NCI-H510A (cell line): ENCODE data around the gene VPREB3.

Experiments
- DNase-seq: peaks from one replicate; lab custom pipeline; 2025; lab: John Stamatoyannopoulos, UW

The VPREB3 gene

DNA sequence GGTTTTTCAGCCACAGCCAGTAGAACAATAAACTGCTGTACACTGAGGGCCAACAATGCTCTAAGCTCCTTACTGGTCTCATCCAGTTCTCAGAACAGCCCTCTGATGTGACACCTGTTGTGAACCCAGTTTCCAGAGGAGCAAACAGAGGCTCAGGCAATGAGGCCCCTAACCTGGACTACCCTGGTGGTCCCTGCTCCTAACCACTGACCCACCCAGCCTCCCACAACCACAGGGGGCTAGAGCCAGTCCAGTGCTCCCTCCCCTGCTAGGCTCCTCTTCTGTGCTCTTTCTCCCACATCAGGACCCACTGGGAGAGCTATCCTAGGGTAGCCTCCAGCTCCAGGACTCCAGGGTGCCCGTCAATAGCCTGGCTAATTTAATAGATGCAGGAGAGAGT lies 28.5 kb upstream of the VPREB3 start:
- DNase-seq = no peak

DNA sequence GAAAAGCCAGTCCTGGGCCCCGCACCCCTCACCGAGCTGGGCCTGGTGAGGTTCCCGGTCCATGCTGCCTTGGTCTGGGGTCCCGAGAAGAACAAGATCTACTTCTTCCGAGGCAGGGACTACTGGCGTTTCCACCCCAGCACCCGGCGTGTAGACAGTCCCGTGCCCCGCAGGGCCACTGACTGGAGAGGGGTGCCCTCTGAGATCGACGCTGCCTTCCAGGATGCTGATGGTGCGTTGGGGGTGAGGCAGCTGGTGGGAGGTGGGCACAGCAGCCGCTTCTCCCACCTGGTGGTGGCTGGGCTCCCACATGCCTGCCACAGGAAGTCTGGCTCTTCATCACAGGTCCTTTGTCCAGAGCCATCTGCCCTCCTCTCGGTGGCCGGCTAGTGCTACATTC lies 28.0 kb upstream of the VPREB3 start:
- DNase-seq = no peak

DNA sequence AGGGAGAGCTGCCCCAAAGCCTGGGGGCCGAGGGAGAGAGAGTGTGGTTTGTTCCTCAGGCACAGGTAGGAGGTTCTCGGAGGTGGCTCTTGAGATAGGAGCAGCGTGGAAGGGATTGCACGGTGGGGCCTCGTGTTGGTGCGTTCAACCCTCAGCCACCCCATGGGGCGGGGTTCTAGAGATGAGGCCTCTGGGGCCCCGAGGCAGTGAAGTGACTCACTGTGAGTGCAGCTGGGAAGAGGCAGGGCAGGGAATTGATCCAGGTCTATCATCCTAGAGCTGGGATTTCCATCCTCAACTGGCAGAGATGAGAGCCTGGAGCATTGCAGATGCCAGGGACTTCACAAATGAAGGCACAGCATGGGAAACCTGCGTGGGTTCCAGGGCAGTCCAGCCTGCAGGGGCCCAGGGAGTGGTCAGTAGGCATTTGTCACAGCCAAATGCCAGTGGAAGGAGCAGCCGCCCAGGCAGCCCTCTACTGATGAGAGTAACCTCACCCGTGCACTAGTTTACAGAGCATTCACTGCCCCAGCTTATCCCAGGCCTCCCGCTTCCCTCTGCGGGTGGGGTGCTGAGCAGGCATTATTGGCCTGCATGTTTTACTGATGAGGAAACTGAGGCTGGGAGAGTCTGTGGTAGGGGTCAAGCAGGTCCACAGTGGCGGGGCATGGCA lies 27.4 kb upstream of the VPREB3 start:
- DNase-seq = no peak

DNA sequence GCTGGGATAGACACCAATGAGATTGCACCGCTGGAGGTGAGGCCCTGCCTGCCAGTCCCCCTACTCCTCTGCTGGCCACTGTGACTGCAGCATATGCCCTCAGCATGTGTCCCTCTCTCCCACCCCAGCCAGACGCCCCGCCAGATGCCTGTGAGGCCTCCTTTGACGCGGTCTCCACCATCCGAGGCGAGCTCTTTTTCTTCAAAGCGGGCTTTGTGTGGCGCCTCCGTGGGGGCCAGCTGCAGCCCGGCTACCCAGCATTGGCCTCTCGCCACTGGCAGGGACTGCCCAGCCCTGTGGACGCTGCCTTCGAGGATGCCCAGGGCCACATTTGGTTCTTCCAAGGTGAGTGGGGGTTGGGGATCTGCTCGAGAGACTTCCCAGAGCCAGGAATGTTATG lies 26.8 kb upstream of the VPREB3 start:
- DNase-seq = no peak

DNA sequence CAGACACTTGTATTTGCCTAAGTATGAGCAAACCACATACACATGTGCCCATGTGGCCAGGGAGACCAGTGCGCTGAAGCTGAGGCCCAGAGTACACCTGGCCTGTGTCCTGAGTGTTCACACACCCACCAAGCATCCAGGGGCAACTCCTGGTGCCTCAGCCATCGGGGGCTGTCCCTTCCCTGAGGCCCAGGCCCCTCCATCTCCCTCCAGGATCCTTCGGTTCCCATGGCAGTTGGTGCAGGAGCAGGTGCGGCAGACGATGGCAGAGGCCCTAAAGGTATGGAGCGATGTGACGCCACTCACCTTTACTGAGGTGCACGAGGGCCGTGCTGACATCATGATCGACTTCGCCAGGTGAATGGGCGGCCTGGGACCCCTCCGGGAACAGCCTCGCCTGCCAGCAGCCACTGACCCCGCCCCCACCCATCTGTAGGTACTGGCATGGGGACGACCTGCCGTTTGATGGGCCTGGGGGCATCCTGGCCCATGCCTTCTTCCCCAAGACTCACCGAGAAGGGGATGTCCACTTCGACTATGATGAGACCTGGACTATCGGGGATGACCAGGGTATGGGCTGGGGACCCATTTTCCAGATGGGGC lies 26.0 kb upstream of the VPREB3 start:
- DNase-seq = no peak

DNA sequence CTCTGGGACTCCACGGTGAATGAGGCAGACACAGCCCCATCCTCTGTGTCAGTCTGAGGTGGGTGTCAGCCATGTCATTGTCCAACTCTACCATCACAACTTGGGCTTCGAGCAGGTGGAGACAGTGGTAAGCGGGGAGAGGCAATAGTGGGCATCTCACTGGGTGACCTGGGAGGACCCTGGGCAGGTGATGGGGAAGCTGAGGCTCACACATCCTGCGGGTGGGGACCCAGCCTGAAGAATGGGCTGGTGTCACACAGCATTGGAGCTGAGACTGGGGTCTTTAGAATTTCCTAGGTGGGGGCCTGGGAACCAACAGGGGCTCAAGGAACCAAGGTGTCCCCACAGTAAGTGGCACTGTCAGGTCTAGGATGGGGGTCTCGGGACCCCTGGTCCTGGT lies 25.5 kb upstream of the VPREB3 start:
- no peak for DNase-seq

DNA sequence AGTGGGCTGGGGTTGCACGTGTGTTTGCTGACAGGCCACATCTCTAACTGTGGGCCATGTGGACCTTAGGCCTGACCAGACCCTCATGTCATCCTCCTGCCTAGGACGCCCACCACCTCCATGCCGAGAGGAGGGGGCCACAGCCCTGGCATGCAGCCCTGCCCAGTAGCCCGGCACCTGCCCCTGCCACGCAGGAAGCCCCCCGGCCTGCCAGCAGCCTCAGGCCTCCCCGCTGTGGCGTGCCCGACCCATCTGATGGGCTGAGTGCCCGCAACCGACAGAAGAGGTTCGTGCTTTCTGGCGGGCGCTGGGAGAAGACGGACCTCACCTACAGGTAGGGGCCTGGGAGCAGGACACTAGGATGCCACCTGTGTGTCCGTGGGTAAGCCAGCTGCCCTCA lies 24.9 kb upstream of the VPREB3 start:
- no peak for DNase-seq

DNA sequence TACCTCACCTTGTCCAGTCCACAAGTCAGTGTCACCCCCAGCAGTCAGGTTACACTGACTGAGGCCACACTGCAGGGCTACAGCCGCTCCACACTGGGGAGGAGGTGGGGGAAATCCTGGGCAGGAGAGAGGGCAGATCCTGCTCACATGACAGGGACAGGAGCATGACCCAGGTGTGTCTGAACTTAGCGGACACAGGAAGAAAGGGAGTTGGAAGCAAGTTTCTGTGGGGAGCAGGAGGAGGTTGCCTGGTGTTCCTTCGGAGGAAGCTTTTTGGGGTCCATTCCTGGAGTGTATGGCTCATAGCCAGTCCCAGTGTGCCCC lies 24.3 kb upstream of the VPREB3 start:
- no peak for DNase-seq

DNA sequence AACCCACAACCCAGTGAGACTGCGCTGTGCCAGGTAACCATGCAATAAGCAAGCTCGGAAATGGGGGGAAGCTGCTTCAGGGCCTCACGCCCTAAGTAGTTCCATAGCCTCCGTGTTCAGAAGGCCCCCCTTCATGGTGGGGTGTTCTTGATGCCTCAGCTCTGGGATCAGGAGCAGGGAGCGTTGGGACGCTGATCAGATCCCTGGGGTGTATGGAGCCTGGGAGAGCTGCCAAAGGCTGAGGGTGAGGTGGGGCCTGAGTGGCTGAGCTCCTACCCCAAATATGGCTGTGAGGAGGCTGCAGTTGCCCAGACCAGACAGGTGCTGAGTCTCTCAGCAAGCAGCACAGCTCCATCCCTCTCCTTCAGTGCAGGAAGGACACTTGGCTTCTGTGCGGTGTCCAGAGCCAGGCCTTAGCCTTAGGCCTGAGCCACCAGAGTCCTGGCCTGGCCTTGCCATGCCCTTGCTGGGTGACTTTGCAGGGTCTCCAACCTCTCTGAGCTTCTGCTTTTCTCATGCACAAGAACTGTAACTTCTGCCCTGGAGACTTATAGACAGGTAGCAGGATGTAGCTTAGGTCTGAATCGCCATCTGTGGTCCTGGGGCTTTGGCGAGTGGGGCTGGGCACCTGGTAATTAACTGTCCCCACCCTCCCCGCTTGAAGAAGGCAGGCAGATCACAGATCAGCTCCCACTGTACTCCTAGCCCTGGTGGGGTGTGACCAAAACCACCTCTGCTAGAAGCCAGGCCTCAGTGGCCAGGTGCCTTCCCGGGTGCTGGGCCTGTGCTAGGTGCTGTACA lies 23.8 kb upstream of the VPREB3 start:
- no peak for DNase-seq

DNA sequence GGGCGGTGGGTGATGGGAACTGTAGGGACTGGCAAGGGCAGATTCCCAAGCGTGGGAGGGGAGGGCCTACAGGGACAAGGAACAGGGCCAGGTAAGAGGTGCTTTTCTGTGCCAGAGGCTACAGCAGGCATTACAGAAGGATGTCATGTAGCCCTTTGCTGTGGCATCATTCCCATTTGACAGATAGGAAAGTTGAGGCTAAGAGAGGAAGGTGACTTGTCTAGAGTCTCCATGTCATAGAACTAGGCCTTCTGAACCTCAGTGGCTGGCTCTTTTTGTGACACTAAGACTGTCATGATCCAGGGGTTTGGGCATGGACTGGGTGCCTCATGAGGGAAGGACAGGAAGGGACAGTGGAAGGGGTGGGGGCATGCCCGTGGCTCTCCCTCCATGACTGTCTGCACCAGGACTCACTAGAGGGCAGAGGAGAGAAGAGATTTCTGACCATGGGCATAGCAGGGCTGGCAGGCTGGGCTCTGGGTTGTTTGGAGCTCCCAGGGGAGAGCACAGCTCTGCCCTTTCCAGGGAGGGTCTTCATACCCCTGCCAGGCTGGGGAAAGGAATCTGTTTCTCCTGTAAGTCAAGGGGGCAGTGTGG lies 21.7 kb upstream of the VPREB3 start:
- no peak for DNase-seq

DNA sequence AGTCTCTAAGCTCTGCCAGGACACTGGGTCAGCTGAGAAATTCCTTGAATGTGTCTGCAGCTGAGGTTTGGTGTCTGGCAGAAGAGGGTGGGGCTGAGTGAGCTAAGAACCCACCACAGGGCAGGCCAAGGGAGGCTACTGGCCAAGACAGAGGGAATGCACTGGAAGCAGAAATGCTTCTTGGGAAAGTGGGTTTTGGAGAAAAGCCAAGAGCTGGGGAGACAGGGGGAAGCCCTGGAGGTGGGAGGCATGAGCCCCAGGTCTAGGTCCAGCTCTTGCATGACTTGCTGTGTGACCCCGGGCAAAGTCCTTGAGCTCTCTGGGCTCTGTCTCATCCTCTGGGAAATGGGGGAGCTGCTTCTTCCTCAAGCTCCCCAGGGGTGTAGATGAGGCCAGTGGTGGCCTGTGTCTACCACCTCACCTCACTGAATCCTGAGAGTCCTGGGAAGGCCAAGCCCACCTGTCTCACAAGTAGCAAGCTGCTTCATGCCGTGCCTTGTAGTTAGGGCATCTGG lies 20.8 kb upstream of the VPREB3 start:
- no peak for DNase-seq

DNA sequence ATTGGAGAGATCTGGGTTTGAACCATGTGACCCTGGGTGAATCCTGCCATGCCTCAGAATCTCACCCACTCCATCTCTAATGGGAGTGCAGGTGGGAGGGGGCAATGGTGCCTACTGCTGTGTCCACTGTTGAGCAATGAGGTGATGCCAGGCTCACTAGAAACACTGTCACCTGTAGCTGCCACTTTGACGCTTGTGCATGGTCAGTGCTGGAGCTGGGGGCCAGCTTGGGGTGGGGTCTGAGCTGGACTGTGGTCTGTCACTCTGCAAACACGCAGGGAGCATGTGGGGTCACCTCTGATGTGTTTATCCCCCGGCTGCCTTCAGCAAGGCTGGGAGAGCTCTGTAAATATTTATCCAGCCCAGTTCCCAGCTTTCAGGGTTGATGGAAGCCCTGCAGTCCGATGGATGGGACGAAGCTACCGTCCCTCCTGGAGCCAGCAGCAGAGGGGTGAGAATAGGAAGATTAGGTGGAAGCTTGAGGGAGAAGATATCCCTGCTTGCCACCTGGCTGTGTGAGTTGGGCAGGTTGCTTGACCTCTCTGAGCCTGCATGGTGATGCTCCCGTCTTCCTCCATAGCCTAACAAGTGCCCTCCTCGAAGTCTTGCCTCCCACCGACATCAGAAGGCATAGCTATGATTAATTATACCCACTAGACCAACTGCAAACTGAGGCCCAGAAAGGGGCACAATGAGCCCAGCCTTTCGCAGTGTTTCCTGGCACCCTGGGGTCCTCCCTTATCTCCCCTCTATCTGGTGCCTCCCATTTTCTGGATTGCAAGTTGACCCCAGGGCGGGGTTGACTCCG lies 20.1 kb upstream of the VPREB3 start:
- no peak for DNase-seq

DNA sequence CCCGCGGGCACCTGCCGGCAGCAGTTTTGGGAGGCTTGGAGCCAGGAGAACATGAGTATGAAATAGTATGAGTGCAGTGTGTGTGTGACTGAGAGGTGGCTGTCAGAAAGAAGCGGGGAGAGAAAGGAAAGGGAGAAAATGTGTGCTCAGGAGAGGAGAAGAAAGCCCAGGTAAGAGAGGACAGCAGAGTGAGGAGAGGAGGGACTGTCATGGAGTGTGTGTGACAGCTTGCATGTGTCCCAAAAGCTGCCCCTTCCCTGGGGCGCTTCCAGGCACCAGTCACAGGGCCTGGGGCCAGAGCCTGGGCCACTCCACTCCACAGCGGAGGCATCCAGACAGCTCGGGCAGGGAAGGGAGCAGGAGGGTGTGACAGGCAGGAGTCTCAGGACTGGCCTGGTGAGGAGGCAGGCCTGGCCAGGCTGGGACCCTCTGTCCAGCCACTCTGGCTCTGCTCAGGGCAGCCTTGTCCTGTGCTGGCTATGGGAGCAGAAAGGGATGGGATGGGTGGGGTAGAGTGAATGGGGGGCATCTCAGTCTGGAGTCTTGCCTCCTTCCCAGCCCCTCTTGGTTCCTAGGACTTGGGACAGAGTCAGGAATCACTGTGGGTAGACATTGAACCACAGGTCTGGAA lies 19.4 kb upstream of the VPREB3 start:
- no peak for DNase-seq

DNA sequence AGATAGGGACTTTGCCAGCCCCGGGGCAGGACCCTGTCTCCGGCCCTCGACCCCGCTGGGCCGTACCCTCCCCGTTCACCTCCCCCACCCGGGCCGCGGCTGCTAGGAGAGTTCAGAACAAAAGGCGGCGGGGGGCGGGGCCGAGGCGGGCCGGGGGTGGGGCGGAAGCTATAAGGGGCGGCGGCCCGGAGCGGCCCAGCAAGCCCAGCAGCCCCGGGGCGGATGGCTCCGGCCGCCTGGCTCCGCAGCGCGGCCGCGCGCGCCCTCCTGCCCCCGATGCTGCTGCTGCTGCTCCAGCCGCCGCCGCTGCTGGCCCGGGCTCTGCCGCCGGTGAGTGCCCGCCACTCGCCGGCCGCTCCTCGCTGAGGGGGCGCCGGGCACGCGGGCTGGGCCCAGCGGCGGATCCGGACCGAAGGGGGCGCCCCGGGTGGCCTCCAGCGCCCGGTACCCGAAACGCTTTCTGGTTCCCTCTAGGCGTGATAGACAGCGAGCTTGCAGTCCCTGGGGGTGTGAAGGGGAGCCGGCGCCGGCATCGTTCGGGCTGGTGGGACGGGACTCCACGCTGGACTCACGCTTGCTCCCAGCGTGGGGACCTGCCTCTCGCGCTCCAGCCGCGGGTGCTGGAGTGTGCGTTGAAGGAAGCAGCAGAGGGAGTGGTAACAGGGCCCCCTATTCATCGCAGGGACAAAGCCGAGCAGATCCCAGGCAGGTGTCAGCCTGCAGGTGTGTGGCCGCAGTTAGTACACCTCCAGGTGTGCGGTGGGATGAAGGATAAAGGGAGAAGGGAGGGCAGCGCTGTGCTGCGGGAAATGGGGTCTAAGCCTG lies 18.6 kb upstream of the VPREB3 start, which contains the start of gene MMP11:
TSS of gene MMP11 (plus strand) at position 201 of the 825 bp plus-strand sequence. CDS start at position 223, 22 bp downstream.
- peak; percentile 23 for DNase-seq

DNA sequence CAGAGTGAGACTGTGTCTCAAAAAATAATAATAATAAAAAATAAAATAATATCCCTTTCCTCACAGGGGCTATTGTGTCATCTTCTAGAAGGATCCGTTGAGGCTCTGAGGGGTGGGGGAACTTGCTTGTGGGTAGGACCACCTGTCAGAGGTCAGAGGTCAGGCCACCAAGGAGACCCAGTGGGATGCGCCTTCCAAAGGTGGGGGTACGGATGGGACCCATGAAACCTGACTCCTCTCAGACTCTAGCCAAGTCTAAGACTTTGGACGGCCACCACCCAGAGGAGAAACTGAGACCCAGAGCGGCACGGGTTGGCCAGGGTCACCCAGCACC lies 18.1 kb upstream of the VPREB3 start:
- no peak for DNase-seq

DNA sequence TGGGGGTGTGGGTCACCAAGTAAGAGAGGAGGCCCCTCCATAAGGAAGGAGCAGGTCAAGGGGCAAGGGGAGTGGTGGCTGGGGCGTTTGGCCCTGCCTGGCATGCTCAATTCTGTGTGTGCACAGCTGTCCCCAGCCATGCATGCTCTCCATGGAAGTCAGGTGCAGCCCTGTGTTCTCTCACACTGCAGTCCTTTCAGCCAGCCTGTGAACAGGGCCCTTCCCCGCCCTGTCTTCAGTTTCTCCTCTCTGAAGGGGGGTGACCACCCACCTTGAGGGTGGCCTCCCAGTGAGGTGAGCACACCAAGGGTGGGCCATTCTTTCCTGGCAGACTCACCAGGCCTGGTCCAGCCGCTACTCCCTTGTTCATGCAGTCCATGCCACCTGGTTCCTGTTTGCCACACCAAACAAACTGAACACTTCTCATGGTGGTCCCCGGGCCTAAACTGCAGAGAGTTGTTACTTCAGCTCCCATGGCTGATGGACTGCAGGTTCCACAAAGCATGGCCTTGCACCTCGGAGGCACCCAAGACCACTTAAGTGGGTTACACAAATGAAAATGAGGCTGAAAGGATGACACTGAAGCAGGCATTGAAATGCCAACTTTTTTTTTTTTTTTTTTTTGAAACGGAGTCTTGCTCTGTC lies 15.2 kb upstream of the VPREB3 start:
- no peak for DNase-seq

DNA sequence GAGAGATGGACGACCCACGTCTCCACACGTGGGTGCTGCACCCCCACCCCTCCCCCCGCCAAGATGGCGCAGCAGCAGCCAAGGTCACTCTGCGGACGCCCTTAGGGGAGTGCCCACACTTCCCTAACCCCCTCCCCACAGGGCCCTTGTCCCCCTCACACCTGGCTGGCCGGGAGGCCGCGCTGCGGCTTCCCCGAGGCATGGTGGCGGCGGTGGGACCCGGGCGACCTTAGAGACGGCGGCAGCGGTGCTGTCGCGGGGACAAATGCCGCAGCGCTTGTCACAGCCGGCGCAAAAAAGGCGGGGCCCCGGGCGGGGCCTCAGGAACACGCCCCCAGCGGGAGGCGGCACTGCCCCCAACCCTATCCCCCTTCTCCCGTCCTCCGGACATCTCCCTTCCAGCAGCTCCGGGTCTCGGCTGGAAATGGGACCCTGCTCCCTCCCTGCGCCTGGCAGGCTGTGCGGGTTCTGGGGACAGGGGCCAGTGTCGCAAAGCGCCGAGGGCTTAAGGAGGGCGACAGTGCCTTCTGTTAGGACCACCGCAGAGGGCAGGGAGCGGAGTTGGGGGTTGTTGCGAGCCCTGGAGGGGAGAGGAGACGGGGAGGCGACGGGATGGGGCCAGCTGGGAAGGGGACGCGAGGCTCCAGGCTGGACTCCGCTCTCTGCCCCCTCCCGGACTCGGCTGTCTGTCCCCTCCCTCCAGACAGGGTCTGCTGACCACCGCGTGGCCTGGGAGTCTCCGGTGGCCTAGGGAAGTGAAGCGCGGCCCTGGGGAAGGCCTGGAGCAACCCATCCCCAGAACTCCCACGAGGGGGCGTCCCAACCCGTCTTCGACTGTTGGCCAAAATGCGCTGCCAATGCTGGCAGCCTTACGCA lies 13.7 kb upstream of the VPREB3 start, which contains the start of gene CHCHD10:
TSS of gene CHCHD10 (minus strand) at position 300 of the 876 bp plus-strand sequence. CDS start at position 202, 98 bp downstream.
- peak; percentile 59 for DNase-seq

DNA sequence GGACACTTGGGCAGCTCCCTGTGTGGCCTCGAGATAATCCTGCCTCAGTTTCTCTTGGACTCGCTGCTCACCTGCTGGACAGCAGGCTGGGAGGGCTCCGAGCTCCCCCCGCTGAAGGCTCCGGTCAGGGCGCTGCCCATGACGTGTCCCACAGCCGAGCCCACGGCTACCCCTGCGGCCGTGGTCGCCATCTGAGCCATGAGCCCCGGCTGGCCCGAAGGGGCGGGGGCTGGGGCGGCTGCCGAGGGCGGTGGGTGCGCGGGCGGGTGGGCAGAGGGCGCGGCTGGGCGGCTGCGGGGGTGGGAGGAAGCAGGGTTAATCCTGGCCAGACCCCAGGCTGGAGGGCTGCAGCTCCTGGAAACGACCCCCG lies 13.1 kb upstream of the VPREB3 start:
- no peak for DNase-seq
